AG04449 (cell line): ENCODE measurements around the gene EMILIN2.

Experiments used
- CTCF ChIA-PET: fragments of 350-600 bp; formaldehyde crosslinking; extraction: SDS; loops from one replicate; lab custom pipeline; 2021; ENCODE audit warnings: antibody characterized with exemption; lab: Yijun Ruan, JAX
- POLR2A ChIA-PET: fragments of 400-600, 350-600 bp; formaldehyde crosslinking; extraction: SDS; loops from one replicate; lab custom pipeline; 2020; ENCODE audit warnings: antibody characterized with exemption, inconsistent platforms; lab: Yijun Ruan, JAX
- DNase-seq: peaks from one replicate; pipeline ENCODE4 v3.0.0-alpha.2; 2010; ENCODE audit warnings: low read depth, low spot score
- H3K4me3 ChIP-seq: 2 replicates; pipeline ENCODE4 v1.5.1; 2011; ENCODE audit warnings: low read depth, mild to moderate bottlenecking, control low read depth, low read length
- CTCF ChIP-seq: IDR thresholded peaks from one replicate; pipeline ENCODE4 v1.5.1; 2011; ENCODE audit warnings: mild to moderate bottlenecking, moderate library complexity, low read length, control low read depth, inconsistent platforms; ENCODE audit not compliant: insufficient read depth; ENCODE audit errors: missing control alignments

The EMILIN2 gene

DNA sequence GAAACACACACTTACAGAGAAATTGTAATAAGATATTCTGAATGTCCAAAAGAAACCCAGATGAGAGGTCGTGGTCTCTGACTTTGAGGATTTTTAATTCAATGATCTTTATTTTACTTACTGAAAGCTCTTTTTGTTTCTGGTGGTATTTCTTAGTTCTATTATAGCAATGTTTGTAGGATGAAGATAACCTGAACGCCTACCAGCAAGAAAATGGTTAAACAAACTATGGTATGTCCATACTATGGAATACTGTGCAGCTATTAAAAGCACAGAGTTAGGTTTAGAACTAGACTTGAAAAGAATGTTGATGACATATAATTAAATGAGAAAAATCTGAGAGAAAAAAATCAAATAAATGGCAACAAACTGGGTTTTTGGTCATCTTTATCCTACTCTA lies 105.8 kb downstream of the EMILIN2 start:
- DNase-seq, result no peak
- no peak overlapping the region for H3K4me3 ChIP-seq
- no peak for TF ChIP-seq CTCF
- CTCF ChIA-PET, result interaction anchor here (1.6 kb wide), 1 partner anchor 20 kb away, joined by 4 read pairs; no protein-coding TSS in a partner anchor
- POLR2A ChIA-PET, result no interaction called here

DNA sequence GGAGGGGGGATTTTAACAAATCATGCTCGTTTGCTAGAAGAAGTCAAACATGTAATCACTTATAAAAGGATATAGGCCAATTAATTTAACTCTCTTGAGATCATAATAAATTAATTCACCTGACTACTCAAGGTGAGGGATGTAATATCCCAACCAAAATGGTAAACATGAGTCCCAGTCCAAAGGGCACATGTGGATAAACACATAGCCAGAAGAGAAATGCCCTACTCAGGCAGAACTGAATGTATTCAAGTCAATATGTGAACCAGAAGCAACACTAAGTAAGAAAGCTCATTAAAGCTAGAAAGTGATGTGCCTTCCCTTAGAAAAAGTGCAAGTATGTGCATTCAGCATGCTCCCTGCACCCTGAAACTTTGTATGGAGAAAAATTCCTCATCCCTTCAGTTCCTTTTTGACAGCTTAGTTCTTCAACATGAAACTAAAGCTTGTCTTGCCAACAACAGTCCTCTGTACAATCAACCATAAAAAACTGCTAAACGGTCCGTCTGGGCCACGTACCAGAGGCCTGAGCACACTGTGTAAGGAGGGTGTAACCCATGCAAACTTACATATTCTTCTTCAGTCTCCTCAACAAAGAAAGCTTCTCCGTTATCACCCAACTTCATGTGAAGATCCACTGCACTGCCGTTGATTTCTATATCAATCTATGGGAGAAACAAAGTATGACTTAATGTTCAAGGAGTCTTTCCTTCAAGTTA lies 107.3 kb downstream of the EMILIN2 start:
- POLR2A ChIA-PET, result no interaction called here
- TF ChIP-seq CTCF, result no peak
- no peak for DNase-seq
- H3K4me3 ChIP-seq, result no peak overlapping the region
- CTCF ChIA-PET, result interaction anchor here (0.8 to 1.8 kb wide), 2 partner anchors 10 to 175 kb away, joined by 3 to 5 read pairs; no protein-coding TSS in a partner anchor

DNA sequence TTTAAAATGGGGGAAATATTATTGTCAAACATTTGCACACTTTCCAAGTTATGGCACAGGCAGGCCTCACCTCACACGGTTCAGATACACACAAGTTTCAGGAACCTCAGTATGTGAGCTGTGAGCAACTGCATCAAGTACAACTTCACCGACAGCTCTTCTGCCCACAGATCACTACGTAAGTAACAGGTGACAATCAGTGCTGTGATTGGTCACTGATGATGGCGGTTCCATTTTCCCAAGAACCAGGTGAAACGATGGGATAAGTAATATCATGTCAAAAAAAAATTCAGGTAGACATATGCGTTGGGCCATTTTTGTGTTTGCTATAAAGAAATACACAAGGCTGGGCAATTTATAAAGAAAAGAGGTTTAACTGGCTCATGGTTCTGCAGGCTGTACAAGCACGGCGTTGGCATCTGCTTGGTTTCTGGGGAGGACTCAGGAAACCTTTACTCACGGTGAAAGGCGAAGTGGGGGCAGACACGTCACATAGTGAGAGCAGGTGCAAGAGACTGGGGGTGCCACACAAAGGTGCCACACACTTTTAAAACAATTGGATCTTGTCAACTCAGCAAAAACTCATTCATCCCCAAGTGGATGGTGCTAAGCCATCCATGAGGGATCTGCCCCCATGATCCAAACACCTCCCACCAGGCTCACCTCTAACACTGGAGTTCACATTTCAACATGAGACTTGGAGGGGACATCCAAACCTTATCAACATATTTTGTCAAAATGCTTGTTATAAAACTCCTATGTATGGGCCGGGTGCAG lies 108.3 kb downstream of the EMILIN2 start:
- ChIA-PET POLR2A (no interaction called here), CTCF (interaction anchor here (0.8 to 1.8 kb wide), 2 partner anchors 11 to 174 kb away, joined by 3 to 5 read pairs; no protein-coding TSS in a partner anchor)
- H3K4me3 ChIP-seq, result no peak overlapping the region
- TF ChIP-seq CTCF, result no peak
- DNase-seq, result no peak

GRCh38 chr18:2956056-2956455 lies 109.2 kb downstream of the EMILIN2 start:
- DNase-seq, result no peak
- H3K4me3 ChIP-seq, result no peak overlapping the region
- TF ChIP-seq CTCF, result no peak
- ChIA-PET CTCF (interaction anchor here (1.7 to 3.2 kb wide), 4 partner anchors 8 to 195 kb away, joined by 5 to 12 read pairs (median 7); no protein-coding TSS in a partner anchor), POLR2A (no interaction called here)

GRCh38 chr18:2958819-2959298 lies 112.1 kb downstream of the EMILIN2 start:
- POLR2A ChIA-PET, result no interaction called here
- peak; percentile 38 for DNase-seq

More at GRCh38 chr18:2958819-2959298, 112.1 kb downstream of the EMILIN2 start:
- no peak overlapping the region for H3K4me3 ChIP-seq
- TF ChIP-seq CTCF, result no peak
- CTCF ChIA-PET, result interaction anchor here (0.8 to 3.2 kb wide), 4 partner anchors 10 to 287 kb away, joined by 3 to 12 read pairs (median 6); no protein-coding TSS in a partner anchor
